Heart right ventricle (tissue), 16 donors: Measurements from ENCODE around the gene PCTP. TPM values are rescaled to one million over a fixed set of nuclear protein-coding genes. Genes with fewer than 3 reads are reported as not detected.

Experiments
- ATAC-seq, 8 donors: fragments of 200-7000 bp; cut with Tn5 transposase; one replicate each; pipeline ENCODE4 v1.9.1; 2020; ENCODE audit warnings: mild to moderate bottlenecking in 8 of 8, moderate library complexity in 8 of 8, moderate number of reproducible peaks in 1 of 8
- DNase-seq, 2 donors: peaks; one replicate each; pipeline ENCODE4 v3.0.0-alpha.2; 2020
- H3K27ac ChIP-seq, 10 donors: fragments of 200-600 bp; sonication (generic) in 2 of 10; one replicate each; pipeline versions ENCODE4 v1.5.0 to v1.8.0; 2020 to 2022; ENCODE audit warnings: mild to moderate bottlenecking in 3 of 10
- H3K27me3 ChIP-seq, 7 donors: fragments of 200-600 bp; one replicate each; pipeline ENCODE4 v1.8.0; 2021 to 2022; ENCODE audit warnings: mild to moderate bottlenecking in 2 of 7
- H3K36me3 ChIP-seq, 9 donors: fragments of 200-600 bp; sonication (generic) in 1 of 9; one replicate each; pipeline versions ENCODE4 v1.5.0 to v1.8.0; 2020 to 2022; ENCODE audit warnings: mild to moderate bottlenecking in 2 of 9
- H3K4me1 ChIP-seq, 9 donors: fragments of 200-600 bp; sonication (generic) in 1 of 9; one replicate each; pipeline versions ENCODE4 v1.5.0 to v1.8.0; 2020 to 2022; ENCODE audit warnings: mild to moderate bottlenecking in 4 of 9
- H3K4me3 ChIP-seq, 10 donors: fragments of 200-600 bp; sonication (generic) in 2 of 10; one replicate each; pipeline versions ENCODE4 v1.5.0 to v1.8.0; 2020 to 2022; ENCODE audit warnings: mild to moderate bottlenecking in 7 of 10, moderate library complexity in 2 of 10
- H3K9me3 ChIP-seq, 11 donors: fragments of 200-600 bp in 10 of 11; sonication (generic) in 2 of 11; one replicate each; pipeline versions ENCODE4 v1.5.0 to v1.8.0; 2013 to 2022; ENCODE audit warnings: mild to moderate bottlenecking in 2 of 11, control low read depth in 1 of 11, moderate library complexity in 1 of 11
- WGBS, 2 donors: extraction: QIAGEN DNeasy Blood & Tissue Kit; methylation state at CpG; one replicate each; pipeline ENCODE4 v1.1.7; 2013; ENCODE audit warnings: inconsistent platforms in 1 of 2; 5-methylcytosine and 5-hydroxymethylcytosine counted together
- intact Hi-C, 10 donors: fragments of 100-400 bp; cut with DNase I; formaldehyde crosslinking; loops; one replicate each; pipeline versions ENCODE4 v1.11.1 to v1.14.2; 2022
- polyA plus RNA-seq, 2 donors: library from polyadenylated mRNA; stranded (reverse); fragments of 200-250 nt; gene quantifications; one replicate each; pipeline ENCODE4 v1.2.3, GENCODE V29; 2013
- total RNA-seq, 10 donors: library from RNA; stranded (reverse); fragmentation: NEBNext Ultra II Directional in 3 of 10; extraction: Animal tissue kit (Norgen Biotek cat#: 25700) in 3 of 10; gene quantifications; one replicate each; pipeline versions ENCODE4 v1.2.1 to v1.2.4, GENCODE V29; 2021 to 2023
- TF ChIP-seq, protein P1 (sequence below), 9 donors: fragments of 200-600 bp; sonication (generic) in 2 of 9; IDR thresholded peaks; one replicate each; pipeline versions ENCODE4 v1.5.0 to v1.8.0; 2021 to 2022; ENCODE audit warnings: antibody characterized with exemption in 9 of 9, mild to moderate bottlenecking in 5 of 9, moderate library complexity in 1 of 9
- donor health status: Arrhythmogenic right ventricular cardiomyopathy.
- donor health status: ischemic (EF 13 %, LVEDD 7.1; RV severe dilation, severe dysfunction).
- donor health status: healthy with polysubstance abuse.
- donor health status: DM: no; HTN: yes; CAD: no.
- donor health status: DM: no; HTN: no; CAD: no.
- donor health status: ischemic (EF 25% LVEDD 6.9; RV normal size, moderate dysfunction).
- donor health status: ischemic (EF 25% LVEDD 5.7; RV mildly dilated, moderate dysfunction).
- donor health status: healthy.
- donor health status: DM: yes; HTN: yes; CAD: no.
- donor health status: Ischemic cardiomyopathy.
- donor health status: ischemic (EF 35%, LVEDD 5.7; RV mildly dilated, moderate dysfunction).
- donor health status: nonischemic (EF 11% LVEDD 7.7; RV severe dilation, severe dysfunction).
- donor health status: DM: yes; HTN: yes; CAD: no.
- donor health status: PGD.
- donor health status: ischemic (EF 29% LVEDD 5.4; RV normal size, mild dysfunction).
- donor health status: nonischemic (EF 23%, LVEDD 6.1; RV moderate dilation, normal function).

PCTP gene
- total and polyA plus RNA-seq, 12 donors: 11.8 to 23.3 (median 18.5) TPM

DNA sequence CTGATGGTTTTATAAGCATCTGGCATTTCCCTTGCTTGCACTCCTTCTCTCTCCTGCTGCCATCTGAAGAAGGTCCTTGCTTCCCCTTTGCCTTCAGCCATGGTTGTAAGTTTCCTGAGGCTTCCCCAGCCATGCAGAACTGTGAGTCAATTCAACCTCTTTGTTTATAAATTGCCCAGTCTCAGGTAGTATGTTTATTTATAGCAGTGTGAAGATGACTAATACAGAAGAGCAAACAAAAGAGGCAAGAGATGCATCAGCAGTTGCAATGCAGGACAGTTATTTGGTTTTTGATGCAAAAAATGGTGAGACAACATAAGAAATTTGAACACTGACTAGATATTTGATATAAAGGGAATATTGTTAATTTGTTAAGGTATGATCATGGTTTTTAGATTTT lies 45.0 kb upstream of the PCTP start:
- TF ChIP-seq, protein P1, sequence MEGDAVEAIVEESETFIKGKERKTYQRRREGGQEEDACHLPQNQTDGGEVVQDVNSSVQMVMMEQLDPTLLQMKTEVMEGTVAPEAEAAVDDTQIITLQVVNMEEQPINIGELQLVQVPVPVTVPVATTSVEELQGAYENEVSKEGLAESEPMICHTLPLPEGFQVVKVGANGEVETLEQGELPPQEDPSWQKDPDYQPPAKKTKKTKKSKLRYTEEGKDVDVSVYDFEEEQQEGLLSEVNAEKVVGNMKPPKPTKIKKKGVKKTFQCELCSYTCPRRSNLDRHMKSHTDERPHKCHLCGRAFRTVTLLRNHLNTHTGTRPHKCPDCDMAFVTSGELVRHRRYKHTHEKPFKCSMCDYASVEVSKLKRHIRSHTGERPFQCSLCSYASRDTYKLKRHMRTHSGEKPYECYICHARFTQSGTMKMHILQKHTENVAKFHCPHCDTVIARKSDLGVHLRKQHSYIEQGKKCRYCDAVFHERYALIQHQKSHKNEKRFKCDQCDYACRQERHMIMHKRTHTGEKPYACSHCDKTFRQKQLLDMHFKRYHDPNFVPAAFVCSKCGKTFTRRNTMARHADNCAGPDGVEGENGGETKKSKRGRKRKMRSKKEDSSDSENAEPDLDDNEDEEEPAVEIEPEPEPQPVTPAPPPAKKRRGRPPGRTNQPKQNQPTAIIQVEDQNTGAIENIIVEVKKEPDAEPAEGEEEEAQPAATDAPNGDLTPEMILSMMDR (IDR thresholded peaks at IDR 0.05): no peak
- intact Hi-C loops: no loop called here
- H3K4me3 ChIP-seq: no peak overlapping the region
- peaks cover 0 to 5% (median 0%) of the 10 kb centered on the region in 11 donors for H3K9me3 ChIP-seq
- H3K27me3 ChIP-seq: peaks cover 0 to 9% (median 3%) of the 10 kb centered on the region in 7 donors
- peaks cover 0 to 16% (median 9%) of the 10 kb centered on the region in 9 donors for H3K4me1 ChIP-seq
- DNase-seq (no peak), ATAC-seq (no peak)
- H3K27ac ChIP-seq: no peak overlapping the region
- no peaks in the 10 kb centered on the region for H3K36me3 ChIP-seq

DNA sequence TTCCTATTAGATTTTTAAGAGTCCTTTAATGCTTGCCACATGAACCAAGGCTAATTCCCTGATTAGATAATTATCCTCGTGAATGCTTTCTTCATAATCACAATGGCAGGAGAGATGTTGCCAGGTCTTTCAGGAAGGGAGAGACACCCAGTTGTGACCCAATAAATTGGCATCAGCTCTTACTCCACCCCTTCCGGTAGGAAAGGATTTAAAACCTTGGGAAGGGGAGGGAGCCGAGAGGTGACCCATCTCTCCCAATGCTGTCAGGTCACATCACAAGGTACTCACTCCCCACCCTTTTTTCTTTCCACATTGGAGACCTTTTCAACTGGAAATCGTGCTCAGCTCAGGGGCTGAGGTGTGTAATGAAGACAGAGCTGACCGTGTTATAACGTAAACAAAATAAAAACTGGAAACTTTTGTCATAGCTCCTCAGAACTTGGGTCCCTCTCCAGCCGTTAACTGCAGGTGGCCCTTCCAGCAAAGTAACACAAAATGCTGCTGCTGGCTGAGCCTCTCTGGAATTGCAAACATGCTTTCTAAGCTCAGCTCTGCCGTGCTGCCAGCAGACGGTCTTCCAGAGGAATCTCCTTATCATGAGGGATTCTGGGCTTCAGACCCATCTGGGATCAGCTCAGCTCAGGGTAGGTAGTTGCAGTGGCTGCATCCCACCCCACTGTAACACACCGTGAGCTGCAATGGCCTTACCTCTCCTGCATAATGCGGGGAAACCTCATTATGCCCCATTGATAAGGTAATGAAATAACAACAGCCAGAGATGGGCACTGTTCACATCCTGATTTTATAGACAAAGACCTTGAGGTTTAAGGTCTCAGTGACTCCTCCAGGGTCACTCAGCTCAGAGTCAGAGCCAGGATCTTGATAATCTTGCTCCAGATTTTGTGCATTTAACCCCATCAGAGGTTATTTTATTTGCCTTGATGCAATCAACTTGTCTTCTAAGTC lies 43.8 kb upstream of the PCTP start:
- WGBS, 2 donors: 30 to 35% methylated on average over 11 of the region's 11 CpGs
- DNase-seq (no peak), ATAC-seq (peak in 6 of 8 donors; percentile 23 to 50 (median 37))
- H3K9me3 ChIP-seq: peaks cover 0 to under 1% (median 0%) of the 10 kb centered on the region in 11 donors
- H3K27me3 ChIP-seq: peaks cover 0 to 9% (median 0%) of the 10 kb centered on the region in 7 donors
- H3K4me1 ChIP-seq: peaks cover 0 to 16% (median 9%) of the 10 kb centered on the region in 9 donors
- intact Hi-C loops: no loop called here
- TF ChIP-seq, protein P1 (IDR thresholded peaks at IDR 0.05): no peak
- no peak overlapping the region for H3K27ac ChIP-seq
- no peaks in the 10 kb centered on the region for H3K36me3 ChIP-seq
- no peak overlapping the region for H3K4me3 ChIP-seq

DNA sequence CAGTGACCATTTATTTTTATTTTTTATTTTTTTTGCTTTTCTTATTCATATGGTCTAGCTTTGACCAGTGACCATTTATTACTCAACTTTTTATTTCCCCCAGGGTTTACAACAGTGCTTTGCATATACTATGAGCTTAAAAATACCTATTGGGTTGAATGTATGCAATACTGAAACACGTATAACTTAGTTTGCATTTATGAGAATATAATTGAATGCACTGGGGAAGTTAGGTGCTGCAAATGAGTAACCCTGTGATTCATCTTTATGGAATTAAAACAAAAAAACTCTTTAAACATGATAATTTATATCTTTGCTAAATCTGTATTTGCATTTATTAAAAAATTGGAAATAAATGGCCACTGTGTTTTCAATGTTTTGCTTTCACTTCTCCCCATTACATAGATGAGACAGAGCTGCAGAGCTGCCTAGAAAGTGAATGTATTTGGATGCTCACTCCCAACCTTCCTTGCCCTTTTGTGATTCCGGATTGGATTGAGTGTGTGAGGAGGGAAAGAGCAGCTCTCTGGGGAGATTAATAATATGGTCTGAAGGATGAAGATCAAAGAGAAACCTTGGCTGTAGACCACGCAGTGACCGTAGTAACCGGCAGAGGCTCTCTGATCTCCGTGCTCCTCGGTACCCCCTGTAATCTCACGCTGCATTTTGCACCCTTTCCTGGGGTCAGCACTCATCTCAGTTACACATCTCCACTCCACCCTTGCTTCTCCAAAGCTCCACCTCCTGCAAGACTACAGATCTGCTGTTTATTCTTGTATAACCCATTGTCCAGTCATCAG lies 42.5 kb upstream of the PCTP start:
- Histone ChIP-seq H3K4me1 (peaks cover 0 to 16% (median 9%) of the 10 kb centered on the region in 9 donors), H3K27me3 (peaks cover 0 to 9% (median 0%) of the 10 kb centered on the region in 7 donors), H3K4me3 (no peak overlapping the region), H3K36me3 (no peaks in the 10 kb centered on the region), H3K9me3 (no peaks in the 10 kb centered on the region), H3K27ac (no peak overlapping the region)
- DNase-seq: no peak
- intact Hi-C loops: no loop called here
- ATAC-seq: no peak
- WGBS, 2 donors: 39 to 51% methylated on average over 8 of the region's 8 CpGs
- TF ChIP-seq, protein P1 (IDR thresholded peaks at IDR 0.05): no peak

DNA sequence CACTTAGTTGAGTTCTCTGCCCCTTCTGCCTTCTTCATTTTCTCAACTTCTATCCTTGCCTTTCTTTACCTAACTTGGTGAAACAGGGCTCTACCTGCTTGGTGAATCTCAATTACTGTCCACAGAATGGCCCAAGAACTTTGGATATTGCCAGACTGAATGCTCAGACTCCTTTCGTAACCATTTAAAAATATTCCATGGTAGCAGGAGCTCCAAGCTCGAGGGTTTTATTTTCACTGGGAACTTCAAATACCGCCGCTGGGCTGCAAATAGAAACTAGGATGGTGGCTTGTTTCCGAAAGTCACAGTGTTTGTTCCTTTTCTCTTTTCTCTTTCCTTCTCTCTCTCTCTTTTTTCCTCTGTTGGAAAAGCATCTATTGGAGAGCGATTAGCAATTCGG lies 41.4 kb upstream of the PCTP start:
- TF ChIP-seq, protein P1 (IDR thresholded peaks at IDR 0.05): no peak
- Histone ChIP-seq H3K4me1 (peaks cover 0 to 16% (median 9%) of the 10 kb centered on the region in 9 donors), H3K4me3 (no peak overlapping the region), H3K9me3 (no peaks in the 10 kb centered on the region), H3K27me3 (peaks cover 0 to 7% (median 0%) of the 10 kb centered on the region in 7 donors), H3K27ac (no peak overlapping the region), H3K36me3 (no peaks in the 10 kb centered on the region)
- WGBS, 2 donors: 92% methylated on average over 7 of the region's 7 CpGs
- ATAC-seq: no peak
- no peak for DNase-seq
- intact Hi-C loops: no loop called here
